BJ (cell line): ENCODE measurements around the gene TELO2. TPM values are rescaled to one million over a fixed set of nuclear protein-coding genes. Genes with fewer than 3 reads are reported as not detected.
"Not testable (repeated sequence)": the region's sequence is repeated elsewhere in the genome, so short reads cannot be mapped to it uniquely, and the experiment has no call there.

ENCODE experiments used
- CTCF ChIA-PET: fragments of 350-600 bp; formaldehyde crosslinking; extraction: SDS; loops from one replicate; lab custom pipeline; 2021; ENCODE audit warnings: antibody characterized with exemption, inconsistent platforms; lab: Yijun Ruan, JAX
- POLR2A ChIA-PET: fragments of 300-600 bp; sonication (Branson Sonifier 250); formaldehyde crosslinking; extraction: SDS; loops from one replicate; lab custom pipeline; 2021; ENCODE audit warnings: antibody characterized with exemption; lab: Charles Lee
- DNase-seq: peaks from one replicate; pipeline ENCODE4 v3.0.0-alpha.2; 2011; ENCODE audit warnings: low read depth
- H3K27me3 ChIP-seq: 2 replicates; pipeline ENCODE4 v1.6.0; 2011; ENCODE audit warnings: low read length; ENCODE audit not compliant: control insufficient read depth, insufficient read depth
- H3K36me3 ChIP-seq: 2 replicates; pipeline ENCODE4 v1.5.1; 2011; ENCODE audit warnings: low read length; ENCODE audit not compliant: control insufficient read depth, insufficient read depth
- H3K4me3 ChIP-seq: 2 replicates; pipeline ENCODE4 v1.5.1; 2011; ENCODE audit warnings: low read depth, mild to moderate bottlenecking, control low read depth, low read length
- CTCF ChIP-seq: IDR thresholded peaks from 2 replicates; pipeline ENCODE4 v1.5.1; 2011; ENCODE audit warnings: low read depth, mild to moderate bottlenecking, control low read depth, inconsistent platforms, low read length, moderate library complexity; ENCODE audit not compliant: insufficient read depth
- polyA plus RNA-seq: library from polyadenylated mRNA; depleted of rRNA; stranded (reverse); fragments of >200 nt; gene quantifications from 2 replicates; pipeline ENCODE4 v1.2.3, GENCODE V29; 2011

The TELO2 gene
- polyA plus RNA-seq, 1 experiment = 15.9 TPM

- no peak for TF ChIP-seq CTCF
- no peak for DNase-seq
- CTCF ChIA-PET = no interaction called here
- Histone ChIP-seq H3K4me3 (no peak overlapping the region), H3K36me3 (no peaks in the 10 kb centered on the region), H3K27me3 (no peaks in the 10 kb centered on the region)
- POLR2A ChIA-PET = no interaction called here
These were observed 24.7 kb upstream of the TELO2 start for GRCh38 chr16:1468426-1468810.

- H3K4me3 ChIP-seq, CTCF ChIA-PET, POLR2A ChIA-PET, DNase-seq, H3K27me3 ChIP-seq, H3K36me3 ChIP-seq: not testable (repeated sequence)
These were observed 24.0 kb upstream of the TELO2 start for GRCh38 chr16:1469141-1469540.

- Histone ChIP-seq H3K36me3 (no peaks in the 10 kb centered on the region), H3K4me3 (no peak overlapping the region), H3K27me3 (no peaks in the 10 kb centered on the region)
- ChIA-PET CTCF (no interaction called here), POLR2A (no interaction called here)
- DNase-seq = no peak
- TF ChIP-seq CTCF = no peak
These were observed 23.4 kb upstream of the TELO2 start for GRCh38 chr16:1469693-1470201.

GRCh38 chr16:1470481-1471251, 22.5 kb upstream of the TELO2 start:
- no peak for DNase-seq
- ChIA-PET POLR2A (no interaction called here), CTCF (no interaction called here)
- no peaks in the 10 kb centered on the region for H3K27me3 ChIP-seq
- no peak for TF ChIP-seq CTCF
- H3K4me3 ChIP-seq = no peak overlapping the region
- H3K36me3 ChIP-seq = no peaks in the 10 kb centered on the region

GRCh38 chr16:1471569-1472194, 21.5 kb upstream of the TELO2 start:
- Histone ChIP-seq H3K27me3 (no peaks in the 10 kb centered on the region), H3K4me3 (no peak overlapping the region), H3K36me3 (no peaks in the 10 kb centered on the region)
- POLR2A ChIA-PET = no interaction called here
- no peak for TF ChIP-seq CTCF
- CTCF ChIA-PET = interaction anchor here (0.8 kb wide), 1 partner anchor 9 kb away, joined by 3 read pairs; no protein-coding TSS in a partner anchor
- no peak for DNase-seq
